GM12874 (cell line): ENCODE data around the gene RREB1.

Source experiments
- TF ChIP-seq, protein P1 (sequence below): IDR thresholded peaks from 2 replicates; pipeline ENCODE4 v1.5.1; 2011; ENCODE audit warnings: low read depth, mild to moderate bottlenecking, control low read depth, low read length, moderate library complexity; ENCODE audit not compliant: insufficient read depth

Gene RREB1

DNA sequence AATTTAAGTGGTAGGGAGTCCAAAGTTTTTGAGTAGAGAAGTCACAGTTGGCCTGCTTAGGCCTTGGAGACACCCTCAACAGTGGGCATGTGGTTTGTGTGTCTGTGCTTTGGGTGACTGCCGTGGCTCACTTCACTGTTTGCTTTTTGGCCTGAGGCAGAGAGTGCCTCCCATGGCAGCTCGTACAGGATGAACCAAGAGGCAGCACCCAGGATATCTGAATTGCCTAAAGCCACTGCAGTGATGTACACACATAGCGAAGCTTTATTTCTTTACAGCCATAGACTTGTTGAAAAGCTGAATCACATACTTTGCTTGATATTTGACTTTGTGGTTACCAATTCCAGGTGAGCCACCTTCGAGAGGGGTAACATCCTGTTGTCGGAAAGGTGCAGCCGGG lies 21.6 kb downstream of the RREB1 start:
- TF ChIP-seq, protein P1, sequence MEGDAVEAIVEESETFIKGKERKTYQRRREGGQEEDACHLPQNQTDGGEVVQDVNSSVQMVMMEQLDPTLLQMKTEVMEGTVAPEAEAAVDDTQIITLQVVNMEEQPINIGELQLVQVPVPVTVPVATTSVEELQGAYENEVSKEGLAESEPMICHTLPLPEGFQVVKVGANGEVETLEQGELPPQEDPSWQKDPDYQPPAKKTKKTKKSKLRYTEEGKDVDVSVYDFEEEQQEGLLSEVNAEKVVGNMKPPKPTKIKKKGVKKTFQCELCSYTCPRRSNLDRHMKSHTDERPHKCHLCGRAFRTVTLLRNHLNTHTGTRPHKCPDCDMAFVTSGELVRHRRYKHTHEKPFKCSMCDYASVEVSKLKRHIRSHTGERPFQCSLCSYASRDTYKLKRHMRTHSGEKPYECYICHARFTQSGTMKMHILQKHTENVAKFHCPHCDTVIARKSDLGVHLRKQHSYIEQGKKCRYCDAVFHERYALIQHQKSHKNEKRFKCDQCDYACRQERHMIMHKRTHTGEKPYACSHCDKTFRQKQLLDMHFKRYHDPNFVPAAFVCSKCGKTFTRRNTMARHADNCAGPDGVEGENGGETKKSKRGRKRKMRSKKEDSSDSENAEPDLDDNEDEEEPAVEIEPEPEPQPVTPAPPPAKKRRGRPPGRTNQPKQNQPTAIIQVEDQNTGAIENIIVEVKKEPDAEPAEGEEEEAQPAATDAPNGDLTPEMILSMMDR = no peak

DNA sequence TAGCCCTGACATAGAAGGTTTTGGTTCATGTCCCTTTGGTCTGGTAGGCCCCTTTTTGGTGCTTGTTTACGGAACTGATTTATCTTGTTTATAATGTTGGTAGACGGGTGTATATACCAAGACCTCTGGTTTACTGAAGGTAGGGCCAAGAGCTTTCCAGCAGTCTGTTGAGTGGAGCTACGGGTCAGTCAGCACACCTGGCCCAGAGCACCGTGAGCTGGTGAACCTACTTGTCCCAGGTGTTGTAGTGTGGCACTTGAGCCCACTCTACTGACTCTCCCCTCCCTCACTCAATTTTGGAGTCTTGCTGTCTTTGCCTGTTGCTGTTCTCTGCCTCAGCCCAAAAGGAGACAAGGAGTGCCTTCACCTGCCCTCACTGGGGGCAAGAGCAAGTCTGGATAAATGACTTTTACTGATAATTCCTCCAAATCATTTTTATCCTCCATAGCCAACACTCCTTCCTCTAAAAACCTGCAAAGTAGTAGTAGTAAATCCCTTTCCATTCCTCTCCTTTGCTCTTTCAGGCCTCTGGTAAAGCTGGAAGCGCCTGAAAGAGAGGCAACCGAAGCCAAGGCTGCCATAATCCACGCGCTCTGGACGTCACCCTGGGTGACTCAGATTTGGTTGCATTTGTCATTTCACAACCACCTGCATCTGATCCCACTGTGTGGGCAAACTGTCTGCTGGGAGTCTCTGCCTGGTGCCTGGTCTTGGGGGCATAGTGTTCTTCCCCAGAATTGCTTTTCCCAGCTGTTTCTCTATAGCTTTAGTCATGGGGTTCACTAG lies 22.2 kb downstream of the RREB1 start:
- TF ChIP-seq, protein P1 = no peak

DNA sequence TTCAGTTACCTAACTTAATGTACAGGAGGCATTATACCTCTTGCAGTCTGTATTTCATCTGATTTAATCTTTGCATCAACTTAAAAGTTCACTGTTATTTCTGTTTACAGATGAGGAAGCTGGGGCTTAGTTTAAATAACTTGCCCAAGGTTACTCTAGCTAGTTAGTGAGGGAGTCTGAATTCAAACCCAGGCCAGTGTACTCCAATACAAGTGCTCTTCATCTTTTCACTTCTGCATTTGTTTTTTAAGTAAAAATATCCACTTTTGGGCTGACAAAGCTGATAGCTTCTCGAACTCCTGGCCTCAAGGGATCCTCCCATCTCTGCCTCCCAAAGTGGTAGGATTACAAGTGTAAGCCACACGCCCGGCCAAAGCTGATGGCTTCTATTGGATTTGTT lies 23.6 kb downstream of the RREB1 start:
- TF ChIP-seq, protein P1 = no peak

GRCh38 chr6:7132398-7133035 lies 24.8 kb downstream of the RREB1 start:
- TF ChIP-seq, protein P1 = no peak

DNA sequence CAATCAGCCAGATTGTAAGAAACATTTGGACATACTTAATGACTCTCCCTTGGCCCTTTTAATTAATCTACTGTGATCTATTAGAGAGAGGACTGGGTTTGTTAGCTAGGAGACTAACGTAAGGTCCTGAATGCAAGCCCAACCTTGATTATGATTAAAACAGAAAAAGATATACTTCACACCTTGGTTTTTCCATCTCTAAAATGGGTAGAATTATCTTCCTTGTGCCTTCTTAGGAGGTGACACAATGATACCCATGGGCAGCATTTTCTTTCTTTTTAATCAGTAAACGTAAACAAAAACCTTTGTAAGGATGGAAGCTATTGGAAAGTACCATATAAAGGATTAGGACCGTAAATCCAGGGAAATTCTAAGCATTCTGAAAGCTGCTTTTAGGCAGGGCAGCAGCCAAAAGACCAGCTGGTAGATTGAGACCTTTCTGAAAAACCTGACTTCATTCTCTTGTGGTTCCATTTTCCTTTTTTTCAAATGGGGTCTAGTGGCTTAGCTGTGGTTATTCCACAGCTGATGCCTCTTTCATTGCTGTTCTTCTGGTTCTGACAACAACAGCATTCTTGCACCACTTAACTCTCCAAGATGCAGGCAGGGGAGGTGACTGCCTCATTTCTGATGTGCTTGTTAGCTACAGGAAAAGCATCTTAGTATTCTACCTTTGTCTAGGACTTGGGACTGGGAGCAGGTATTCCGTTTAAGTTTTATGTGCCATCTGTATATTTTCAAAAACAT lies 27.4 kb downstream of the RREB1 start:
- TF ChIP-seq, protein P1 = no peak

- TF ChIP-seq, protein P1 = no peak
Observed at GRCh38 chr6:7135755-7136154, 28.0 kb downstream of the RREB1 start.

GRCh38 chr6:7136859-7137334 lies 29.1 kb downstream of the RREB1 start:
- TF ChIP-seq, protein P1 = no peak
